WTC11 (cell line): Measurements from ENCODE around the gene ERC2. TPM values are rescaled to one million over a fixed set of nuclear protein-coding genes. Genes with fewer than 3 reads are reported as not detected.

ENCODE experiments used
- ATAC-seq: fragments of 200-7000 bp; cut with Tn5 transposase; 2 replicates; pipeline ENCODE4 v1.10.0; 2021; ENCODE audit warnings: mild to moderate bottlenecking, moderate library complexity
- CTCF ChIA-PET: fragments of 300-600 bp; sonication (Branson Sonifier 250); formaldehyde crosslinking; loops from one replicate; lab custom pipeline; 2021; ENCODE audit warnings: antibody characterized with exemption; lab: Charles Lee
- POLR2A ChIA-PET: fragments of 350-600 bp; sonication (Branson Sonifier 250); formaldehyde crosslinking; loops from one replicate; lab custom pipeline; 2021; ENCODE audit warnings: antibody characterized with exemption; lab: Charles Lee
- DNase-seq: peaks from one replicate; pipeline ENCODE4 v3.0.0; 2021; ENCODE audit warnings: low spot score
- H3K27ac Mint-ChIP-seq: 2 replicates; pipeline ENCODE4 v1.8.0; 2021; ENCODE audit warnings: mixed read lengths
- H3K27me3 Mint-ChIP-seq: 2 replicates; pipeline ENCODE4 v1.8.0; 2021; ENCODE audit warnings: low read depth, mild to moderate bottlenecking, moderate library complexity, mixed read lengths
- H3K36me3 Mint-ChIP-seq: 2 replicates; pipeline ENCODE4 v1.8.0; 2021; ENCODE audit warnings: mixed read lengths
- H3K4me1 Mint-ChIP-seq: 2 replicates; pipeline ENCODE4 v1.8.0; 2022; ENCODE audit warnings: mixed read lengths
- H3K4me3 Mint-ChIP-seq: 2 replicates; pipeline ENCODE4 v1.8.0; 2021; ENCODE audit warnings: mild to moderate bottlenecking, moderate library complexity, mixed read lengths
- H3K9me3 Mint-ChIP-seq: 2 replicates; pipeline ENCODE4 v1.8.0; 2021; ENCODE audit warnings: mixed read lengths
- ELF4 ChIP-seq: sonication (generic); formaldehyde crosslinking; IDR thresholded peaks from 2 replicates; pipeline ENCODE4 v1.8.1; 2022; ENCODE audit warnings: low read depth, mild to moderate bottlenecking, moderate library complexity, missing genetic modification reagents
- ESRRA ChIP-seq: sonication (generic); formaldehyde crosslinking; IDR thresholded peaks from 2 replicates; pipeline ENCODE4 v1.8.1; 2022; ENCODE audit warnings: mild to moderate bottlenecking, missing genetic modification reagents, borderline replicate concordance
- GRHL2 ChIP-seq: fragments of 250-450 bp; sonication (Bioruptor Pico); IDR thresholded peaks from 2 replicates; pipeline ENCODE4 v1.8.0; 2022; ENCODE audit warnings: mild to moderate bottlenecking, moderate library complexity; ENCODE audit not compliant: insufficient replicate concordance, severe bottlenecking
- KAT7 ChIP-seq: sonication (generic); formaldehyde crosslinking; IDR thresholded peaks from 2 replicates; pipeline ENCODE4 v1.8.1; 2023; ENCODE audit warnings: missing genetic modification reagents, mild to moderate bottlenecking, borderline replicate concordance
- MLX ChIP-seq: sonication (generic); formaldehyde crosslinking; IDR thresholded peaks from 2 replicates; pipeline ENCODE4 v1.8.1; 2023; ENCODE audit warnings: mild to moderate bottlenecking, missing genetic modification reagents, moderate library complexity
- PRDM15 ChIP-seq: sonication (generic); formaldehyde crosslinking; IDR thresholded peaks from 2 replicates; pipeline ENCODE4 v1.8.0; 2022; ENCODE audit warnings: missing genetic modification reagents
- STAT6 ChIP-seq: sonication (generic); formaldehyde crosslinking; conservative IDR thresholded peaks from 2 replicates; pipeline ENCODE4 v1.8.1; 2023; ENCODE audit warnings: mild to moderate bottlenecking, low read depth, missing genetic modification reagents, moderate library complexity
- TEAD1 ChIP-seq: sonication (generic); formaldehyde crosslinking; IDR thresholded peaks from 2 replicates; pipeline ENCODE4 v1.8.0; 2022; ENCODE audit warnings: mild to moderate bottlenecking, missing genetic modification reagents
- TP53 ChIP-seq: sonication (generic); formaldehyde crosslinking; IDR thresholded peaks from 2 replicates; pipeline ENCODE4 v1.8.1; 2023; ENCODE audit warnings: mild to moderate bottlenecking, missing genetic modification reagents
- ZNF138 ChIP-seq: sonication (generic); formaldehyde crosslinking; conservative IDR thresholded peaks from 2 replicates; pipeline ENCODE4 v1.8.1; 2022; ENCODE audit warnings: mild to moderate bottlenecking, moderate library complexity, missing genetic modification reagents
- ZNF219 ChIP-seq: sonication (generic); formaldehyde crosslinking; IDR thresholded peaks from 2 replicates; pipeline ENCODE4 v1.8.0; 2023; ENCODE audit warnings: missing genetic modification reagents, mild to moderate bottlenecking, borderline replicate concordance
- ZNF232 ChIP-seq: sonication (generic); formaldehyde crosslinking; IDR thresholded peaks from 2 replicates; pipeline ENCODE4 v1.8.0; 2022; ENCODE audit warnings: mild to moderate bottlenecking, missing genetic modification reagents
- ZNF263 ChIP-seq: sonication (generic); formaldehyde crosslinking; IDR thresholded peaks from 2 replicates; pipeline ENCODE4 v1.8.1; 2022; ENCODE audit warnings: low read depth, mild to moderate bottlenecking, moderate library complexity, missing genetic modification reagents
- ZNF423 ChIP-seq: fragments of 250-450 bp; sonication (Bioruptor Pico); IDR thresholded peaks from 2 replicates; pipeline ENCODE4 v2.1.2; 2022; ENCODE audit warnings: mild to moderate bottlenecking, moderate library complexity
- total RNA-seq: library from RNA; stranded (reverse); gene quantifications from 3 replicates; pipeline ENCODE4 v1.2.3, GENCODE V29; 2021

Gene ERC2
- total RNA-seq, 1 experiment from 2014 or later: 23.5 TPM

DNA sequence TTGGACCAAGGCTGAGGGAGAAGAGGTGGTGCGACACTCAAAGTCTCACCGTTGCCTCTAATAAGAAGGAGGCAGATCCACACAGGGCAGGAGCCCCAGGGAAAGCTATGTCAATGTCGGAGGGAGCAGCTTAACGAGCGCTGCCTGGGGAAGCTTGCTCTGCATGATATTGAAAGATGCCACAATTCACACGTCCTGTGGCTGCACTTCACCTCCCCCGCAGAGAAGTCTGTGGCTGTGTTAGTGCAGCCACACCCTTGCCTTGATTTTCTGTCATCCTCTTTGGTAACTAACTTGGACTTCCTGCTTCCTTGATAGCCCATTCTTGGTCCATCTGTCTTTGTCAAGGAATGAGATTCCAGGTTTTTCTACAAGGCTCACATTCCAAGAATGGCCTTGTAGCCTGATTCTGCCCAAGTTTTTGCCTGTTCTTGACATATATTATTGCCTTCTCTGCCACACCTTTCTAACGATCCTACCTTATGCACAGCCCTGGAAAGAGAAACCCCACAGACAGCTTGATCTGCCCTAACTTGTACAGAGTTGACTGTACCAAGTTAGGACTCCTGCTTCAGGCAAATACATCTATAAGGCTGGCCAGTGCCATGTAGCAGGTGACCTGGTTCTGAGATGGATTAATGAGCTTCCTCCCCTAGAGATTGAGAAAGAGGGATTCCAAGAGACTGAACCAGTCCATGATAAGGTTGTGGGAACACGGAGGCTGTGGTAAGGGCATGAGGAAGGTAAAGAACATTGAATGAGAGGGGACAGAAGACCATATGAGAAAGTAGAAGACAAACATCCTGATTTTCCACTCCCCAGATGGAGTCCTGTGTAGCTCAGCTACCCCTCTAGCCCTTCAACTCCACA, 828.1 kb downstream of the ERC2 start (continued):
- TF ChIP-seq ESRRA (no peak), MLX (no peak), ZNF263 (CRISPR knock-in tag) (no peak)

DNA sequence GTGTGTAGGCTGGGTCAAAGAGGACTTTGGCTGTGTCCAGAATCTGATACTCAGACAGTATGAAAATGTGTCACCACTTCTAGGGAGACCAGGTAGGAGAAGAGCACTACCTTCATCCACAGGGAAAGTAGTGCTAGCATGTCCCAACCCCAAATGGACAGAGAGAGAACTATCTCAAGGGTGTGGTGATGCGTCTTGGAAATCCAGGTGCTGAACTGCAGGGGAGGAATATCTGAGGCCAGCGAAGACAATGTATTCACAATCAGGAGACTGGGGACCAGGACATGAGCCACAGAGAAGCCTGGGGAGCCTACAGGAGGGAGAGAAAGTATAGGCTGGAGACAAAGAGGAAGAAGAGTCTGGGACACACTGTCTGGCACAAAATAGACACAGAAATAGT, 829.1 kb downstream of the ERC2 start:
- no peaks in the 10 kb centered on the region for H3K36me3 Mint-ChIP-seq
- ChIA-PET CTCF (interaction anchor here (0.9 kb wide), 1 partner anchor 9 kb away, joined by 3 read pairs; no protein-coding TSS in a partner anchor), POLR2A (no interaction called here)
- H3K9me3 Mint-ChIP-seq: peaks cover 3% of the 10 kb centered on the region
- H3K4me3 Mint-ChIP-seq: no peak overlapping the region
- no peak for DNase-seq
- TF ChIP-seq TP53: no peak
- TF ChIP-seq, all 79 proteins: peak for 0
- H3K27ac Mint-ChIP-seq: no peak overlapping the region
- ATAC-seq: no peak
- H3K4me1 Mint-ChIP-seq: peaks cover 25% of the 10 kb centered on the region
- no peaks in the 10 kb centered on the region for H3K27me3 Mint-ChIP-seq

- Mint-ChIP-seq H3K4me1 (peaks cover 25% of the 10 kb centered on the region), H3K27me3 (no peaks in the 10 kb centered on the region)
- POLR2A ChIA-PET: no interaction called here
- no peak for TF ChIP-seq ESRRA
- no peak for TF ChIP-seq ZNF138 (CRISPR knock-in tag)
- TF ChIP-seq PRDM15 (CRISPR knock-in tag): no peak
- no peak for TF ChIP-seq GRHL2
- TF ChIP-seq ZNF232 (CRISPR knock-in tag): no peak
- no peak for TF ChIP-seq ZNF219 (CRISPR knock-in tag)
- no peak for TF ChIP-seq TEAD1
- no peak for TF ChIP-seq ELF4 (CRISPR knock-in tag)
- TF ChIP-seq ZNF423 (CRISPR knock-in tag): no peak
- TF ChIP-seq KAT7 (CRISPR knock-in tag): no peak
- no peak for TF ChIP-seq STAT6 (CRISPR knock-in tag)
- TF ChIP-seq, all 79 proteins: peak for 0
- no peak overlapping the region for H3K4me3 Mint-ChIP-seq
- no peak overlapping the region for H3K27ac Mint-ChIP-seq
- H3K36me3 Mint-ChIP-seq: no peaks in the 10 kb centered on the region
- CTCF ChIA-PET: interaction anchor here (1.2 to 1.5 kb wide), 2 partner anchors 11 to 16 kb away, joined by 3 read pairs; no protein-coding TSS in a partner anchor
- DNase-seq: no peak
- ATAC-seq: no peak
- H3K9me3 Mint-ChIP-seq: peaks cover 3% of the 10 kb centered on the region
These were observed 830.2 kb downstream of the ERC2 start for GRCh38 chr3:55637906-55638638.
